K562 (cell line): ENCODE data around the gene CDNF.

Experiments used
- CTCF ChIP-seq, 3 experiments: IDR thresholded peaks in 2 of 3; conservative IDR thresholded peaks in 1 of 3; 2 replicates each; pipeline ENCODE4 v1.5.1; 2011 to 2012; ENCODE audit warnings: low read length in 3 of 3, mild to moderate bottlenecking in 3 of 3, control low read depth in 2 of 3, improper control_type of control experiment in 1 of 3, inconsistent platforms in 1 of 3, low read depth in 1 of 3, mixed read lengths in 1 of 3, moderate library complexity in 1 of 3; ENCODE audit not compliant: insufficient read depth in 2 of 3
- POLR2A ChIP-seq: fragments of 450-650 bp; conservative IDR thresholded peaks from 2 replicates; pipeline ENCODE4 v1.6.1; 2016
- SMC3 ChIP-seq: conservative IDR thresholded peaks from 2 replicates; pipeline ENCODE4 v1.6.1; 2011; ENCODE audit warnings: low read depth, low read length, improper control_type of control experiment; ENCODE audit not compliant: insufficient read depth
- ZNF239 ChIP-seq: fragments of 250-450 bp; sonication (Bioruptor Pico); IDR thresholded peaks from 2 replicates; pipeline ENCODE4 v1.4.0; 2020; ENCODE audit warnings: mild to moderate bottlenecking

- TF ChIP-seq SMC3 = no peak
- TF ChIP-seq ZNF239 (CRISPR knock-in tag) = no peak
- TF ChIP-seq CTCF (IDR thresholded peaks at IDR 0.05 in 2 of 3, conservative IDR thresholded peaks at IDR 0.05 in 1 of 3; ENCODE audit: insufficient read depth in 2 of 3, low read depth in 1 of 3, low read length in 3 of 3) = no peak
- TF ChIP-seq POLR2A = no peak
Observed at GRCh38 chr10:14772399-14772798, 65.4 kb downstream of the CDNF start.
